ENCODE measurements around the gene TLR8. TPM values are rescaled to one million over a fixed set of nuclear protein-coding genes. Genes with fewer than 3 reads are reported as not detected.

Gene TLR8
- total RNA-seq, 5 donors from 2014 or later (not counting 1 experiment from before 2014, with no cell fraction given), result not detected

DNA sequence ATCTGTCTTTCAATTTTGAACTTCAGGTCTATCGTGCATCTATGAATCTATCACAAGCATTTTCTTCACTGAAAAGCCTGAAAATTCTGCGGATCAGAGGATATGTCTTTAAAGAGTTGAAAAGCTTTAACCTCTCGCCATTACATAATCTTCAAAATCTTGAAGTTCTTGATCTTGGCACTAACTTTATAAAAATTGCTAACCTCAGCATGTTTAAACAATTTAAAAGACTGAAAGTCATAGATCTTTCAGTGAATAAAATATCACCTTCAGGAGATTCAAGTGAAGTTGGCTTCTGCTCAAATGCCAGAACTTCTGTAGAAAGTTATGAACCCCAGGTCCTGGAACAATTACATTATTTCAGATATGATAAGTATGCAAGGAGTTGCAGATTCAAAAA is 19.9 kb upstream of the TLR8 start:
- Histone ChIP-seq H3K36me3 (ENCODE audit: control insufficient read depth in 2 of 2, extremely low read depth in 1 of 2, insufficient read depth in 1 of 2, low read length in 1 of 2) (no peaks in the 10 kb centered on the region), H3K4me3 (ENCODE audit: control insufficient read depth in 1 of 2, extremely low read depth in 1 of 2, low read length in 1 of 2) (no peak overlapping the region), H3K27me3 (replicated peaks in 1 of 2; ENCODE audit: control insufficient read depth in 2 of 2, extremely low read depth in 1 of 2, insufficient read depth in 2 of 2, low read length in 1 of 2) (no peaks in the 10 kb centered on the region), H3K27ac (ENCODE audit: low read length) (no peak overlapping the region), H3K4me1 (ENCODE audit: control insufficient read depth in 1 of 2, extremely low read depth in 1 of 2, insufficient read depth in 2 of 2, low read length in 2 of 2) (peaks cover 6 to 11% of the 10 kb centered on the region in 2 experiments), H3K9me3 (no peaks in the 10 kb centered on the region)
- peaks cover 5 to 37% of the 10 kb centered on the region in 2 donors for H3K27me3 Mint-ChIP-seq
- CTCF ChIA-PET, result interaction anchor here in 1 of 2 donors (0.6 kb wide), 1 partner anchor 490 kb away, joined by 3 read pairs; no protein-coding TSS in a partner anchor
- H3K27ac Mint-ChIP-seq, result no peak overlapping the region
- DNase-seq, result no peak
- WGBS (ENCODE audit: insufficient coverage), result no CpG with 5 or more reads among the region's 3 CpGs
- H3K9me3 Mint-ChIP-seq, result peaks cover 0 to 4% (median 0%) of the 10 kb centered on the region in 3 donors
- H3K4me3 Mint-ChIP-seq, result no peak overlapping the region
- POLR2A ChIA-PET, result interaction anchor here in 1 of 2 donors (0.6 kb wide), 1 partner anchor 1174 kb away, joined by 3 read pairs; no protein-coding TSS in a partner anchor
- H3K4me1 Mint-ChIP-seq, result peaks cover 15 to 23% (median 17%) of the 10 kb centered on the region in 3 donors
- H3K36me3 Mint-ChIP-seq, result no peaks in the 10 kb centered on the region
- ATAC-seq (replicated peaks in 1 of 4), result no peak

DNA sequence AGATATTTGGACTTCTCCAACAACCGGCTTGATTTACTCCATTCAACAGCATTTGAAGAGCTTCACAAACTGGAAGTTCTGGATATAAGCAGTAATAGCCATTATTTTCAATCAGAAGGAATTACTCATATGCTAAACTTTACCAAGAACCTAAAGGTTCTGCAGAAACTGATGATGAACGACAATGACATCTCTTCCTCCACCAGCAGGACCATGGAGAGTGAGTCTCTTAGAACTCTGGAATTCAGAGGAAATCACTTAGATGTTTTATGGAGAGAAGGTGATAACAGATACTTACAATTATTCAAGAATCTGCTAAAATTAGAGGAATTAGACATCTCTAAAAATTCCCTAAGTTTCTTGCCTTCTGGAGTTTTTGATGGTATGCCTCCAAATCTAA is 19.3 kb upstream of the TLR8 start:
- Mint-ChIP-seq H3K27me3 (peaks cover under 1 to 33% of the 10 kb centered on the region in 2 donors), H3K9me3 (peaks cover 0 to 4% (median 0%) of the 10 kb centered on the region in 3 donors), H3K27ac (no peak overlapping the region), H3K4me1 (peaks cover 17 to 21% (median 20%) of the 10 kb centered on the region in 3 donors), H3K4me3 (no peak overlapping the region), H3K36me3 (no peaks in the 10 kb centered on the region)
- Histone ChIP-seq H3K27ac (ENCODE audit: low read length) (no peak overlapping the region), H3K9me3 (no peaks in the 10 kb centered on the region), H3K27me3 (replicated peaks in 1 of 2; ENCODE audit: control insufficient read depth in 2 of 2, extremely low read depth in 1 of 2, insufficient read depth in 2 of 2, low read length in 1 of 2) (no peaks in the 10 kb centered on the region), H3K36me3 (ENCODE audit: control insufficient read depth in 2 of 2, extremely low read depth in 1 of 2, insufficient read depth in 1 of 2, low read length in 1 of 2) (no peaks in the 10 kb centered on the region), H3K4me3 (ENCODE audit: control insufficient read depth in 1 of 2, extremely low read depth in 1 of 2, low read length in 1 of 2) (no peak overlapping the region), H3K4me1 (ENCODE audit: control insufficient read depth in 1 of 2, extremely low read depth in 1 of 2, insufficient read depth in 2 of 2, low read length in 2 of 2) (peaks cover 6 to 11% of the 10 kb centered on the region in 2 experiments)
- CTCF ChIA-PET, result interaction anchor here in 1 of 2 donors (0.6 kb wide), 1 partner anchor 489 kb away, joined by 3 read pairs; no protein-coding TSS in a partner anchor
- ATAC-seq (replicated peaks in 1 of 4), result no peak
- no peak for DNase-seq
- POLR2A ChIA-PET, result no interaction called here
- no CpG with 5 or more reads among the region's 2 CpGs for WGBS (ENCODE audit: insufficient coverage)

DNA sequence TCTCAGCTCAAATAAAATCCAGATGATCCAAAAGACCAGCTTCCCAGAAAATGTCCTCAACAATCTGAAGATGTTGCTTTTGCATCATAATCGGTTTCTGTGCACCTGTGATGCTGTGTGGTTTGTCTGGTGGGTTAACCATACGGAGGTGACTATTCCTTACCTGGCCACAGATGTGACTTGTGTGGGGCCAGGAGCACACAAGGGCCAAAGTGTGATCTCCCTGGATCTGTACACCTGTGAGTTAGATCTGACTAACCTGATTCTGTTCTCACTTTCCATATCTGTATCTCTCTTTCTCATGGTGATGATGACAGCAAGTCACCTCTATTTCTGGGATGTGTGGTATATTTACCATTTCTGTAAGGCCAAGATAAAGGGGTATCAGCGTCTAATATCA is 18.7 kb upstream of the TLR8 start:
- Mint-ChIP-seq H3K9me3 (peaks cover 0 to 4% (median 0%) of the 10 kb centered on the region in 3 donors), H3K4me3 (no peak overlapping the region), H3K27ac (no peak overlapping the region), H3K4me1 (peaks cover 19 to 28% (median 24%) of the 10 kb centered on the region in 3 donors), H3K27me3 (peaks cover 0 to 33% of the 10 kb centered on the region in 2 donors), H3K36me3 (no peaks in the 10 kb centered on the region)
- H3K4me3 ChIP-seq (ENCODE audit: control insufficient read depth in 1 of 2, extremely low read depth in 1 of 2, low read length in 1 of 2), result no peak overlapping the region
- ChIA-PET POLR2A (no interaction called here), CTCF (no interaction called here)
- no peaks in the 10 kb centered on the region for H3K27me3 ChIP-seq (replicated peaks in 1 of 2; ENCODE audit: control insufficient read depth in 2 of 2, extremely low read depth in 1 of 2, insufficient read depth in 2 of 2, low read length in 1 of 2)
- no CpG with 5 or more reads among the region's 3 CpGs for WGBS (ENCODE audit: insufficient coverage)
- no peaks in the 10 kb centered on the region for H3K36me3 ChIP-seq (ENCODE audit: control insufficient read depth in 2 of 2, extremely low read depth in 1 of 2, insufficient read depth in 1 of 2, low read length in 1 of 2)
- ATAC-seq (replicated peaks in 1 of 4) (no peak), DNase-seq (no peak)
- H3K27ac ChIP-seq (ENCODE audit: low read length), result no peak overlapping the region
- peaks cover 6 to 11% of the 10 kb centered on the region in 2 experiments for H3K4me1 ChIP-seq (ENCODE audit: control insufficient read depth in 1 of 2, extremely low read depth in 1 of 2, insufficient read depth in 2 of 2, low read length in 2 of 2)
- H3K9me3 ChIP-seq, result no peaks in the 10 kb centered on the region

DNA sequence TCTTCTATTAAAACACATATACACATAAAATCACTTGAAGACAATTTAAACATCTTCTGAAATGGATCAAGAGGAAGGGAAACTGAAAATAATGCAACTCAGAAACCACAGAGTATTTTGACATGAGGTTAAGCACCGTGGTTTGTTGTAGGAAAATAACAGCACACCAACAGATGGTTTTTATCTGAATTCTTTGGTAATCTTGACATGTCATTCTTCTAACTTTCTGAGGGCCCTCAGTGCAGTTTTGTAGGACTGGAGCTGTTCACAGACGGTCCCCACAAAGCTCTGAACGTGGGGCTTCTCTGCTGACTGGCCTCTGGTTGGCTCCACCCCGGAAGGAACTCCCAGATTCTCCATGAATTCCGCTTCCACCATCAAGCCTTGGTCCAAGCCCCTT is 16.0 kb upstream of the TLR8 start:
- Histone ChIP-seq H3K9me3 (no peaks in the 10 kb centered on the region), H3K27ac (ENCODE audit: low read length) (no peak overlapping the region), H3K4me1 (ENCODE audit: control insufficient read depth in 1 of 2, extremely low read depth in 1 of 2, insufficient read depth in 2 of 2, low read length in 2 of 2) (peaks cover 6 to 11% of the 10 kb centered on the region in 2 experiments), H3K27me3 (replicated peaks in 1 of 2; ENCODE audit: control insufficient read depth in 2 of 2, extremely low read depth in 1 of 2, insufficient read depth in 2 of 2, low read length in 1 of 2) (no peaks in the 10 kb centered on the region), H3K36me3 (ENCODE audit: control insufficient read depth in 2 of 2, extremely low read depth in 1 of 2, insufficient read depth in 1 of 2, low read length in 1 of 2) (no peaks in the 10 kb centered on the region), H3K4me3 (ENCODE audit: control insufficient read depth in 1 of 2, extremely low read depth in 1 of 2, low read length in 1 of 2) (no peak overlapping the region)
- POLR2A ChIA-PET, result no interaction called here
- Mint-ChIP-seq H3K9me3 (no peaks in the 10 kb centered on the region), H3K27ac (peak overlapping the region; percentile 49 to 71), H3K27me3 (peaks cover 0 to 27% of the 10 kb centered on the region in 2 donors), H3K36me3 (no peaks in the 10 kb centered on the region), H3K4me1 (peaks cover 22 to 37% (median 24%) of the 10 kb centered on the region in 3 donors), H3K4me3 (no peak overlapping the region)
- ATAC-seq (replicated peaks in 1 of 4) (peak in 1 of 4 experiments; percentile 36), DNase-seq (no peak)
- 0% methylated on average over 1 of the region's 5 CpGs for WGBS (ENCODE audit: insufficient coverage)
- CTCF ChIA-PET, result no interaction called here

DNA sequence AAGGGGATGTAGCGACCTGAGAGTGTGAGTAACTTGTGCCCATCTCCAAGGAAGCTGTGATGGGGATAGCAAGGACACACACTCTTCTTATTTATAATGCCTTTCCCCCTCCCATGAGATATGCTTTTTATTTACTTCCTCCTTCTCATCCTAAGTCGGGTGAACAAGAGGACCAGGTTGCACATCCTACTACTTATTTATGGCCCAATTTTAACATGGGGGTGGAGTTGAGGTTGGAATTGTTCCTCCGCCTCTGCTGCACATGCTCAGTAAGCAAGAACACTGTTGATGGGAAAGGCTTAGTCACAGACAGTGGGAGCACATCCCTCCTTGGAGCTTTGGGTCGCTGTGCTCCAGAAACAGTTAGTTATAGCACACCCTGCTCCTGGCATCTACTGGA is 15.2 kb upstream of the TLR8 start:
- no peaks in the 10 kb centered on the region for H3K9me3 Mint-ChIP-seq
- ATAC-seq (replicated peaks in 1 of 4) (no peak), DNase-seq (no peak)
- Histone ChIP-seq H3K4me1 (ENCODE audit: control insufficient read depth in 1 of 2, extremely low read depth in 1 of 2, insufficient read depth in 2 of 2, low read length in 2 of 2) (peaks cover 6 to 11% of the 10 kb centered on the region in 2 experiments), H3K4me3 (ENCODE audit: control insufficient read depth in 1 of 2, extremely low read depth in 1 of 2, low read length in 1 of 2) (no peak overlapping the region), H3K27me3 (replicated peaks in 1 of 2; ENCODE audit: control insufficient read depth in 2 of 2, extremely low read depth in 1 of 2, insufficient read depth in 2 of 2, low read length in 1 of 2) (no peaks in the 10 kb centered on the region), H3K9me3 (no peaks in the 10 kb centered on the region), H3K27ac (ENCODE audit: low read length) (no peak overlapping the region), H3K36me3 (ENCODE audit: control insufficient read depth in 2 of 2, extremely low read depth in 1 of 2, insufficient read depth in 1 of 2, low read length in 1 of 2) (no peaks in the 10 kb centered on the region)
- H3K27ac Mint-ChIP-seq, result no peak overlapping the region
- no peaks in the 10 kb centered on the region for H3K36me3 Mint-ChIP-seq
- peaks cover 22 to 37% (median 24%) of the 10 kb centered on the region in 3 donors for H3K4me1 Mint-ChIP-seq
- CTCF ChIA-PET, result interaction anchor here in 1 of 2 donors (0.6 to 0.7 kb wide), 2 partner anchors 8 to 54 kb away, joined by 3 read pairs; no protein-coding TSS in a partner anchor
- POLR2A ChIA-PET, result no interaction called here
- no CpG with 5 or more reads among the region's 4 CpGs for WGBS (ENCODE audit: insufficient coverage)
- no peak overlapping the region for H3K4me3 Mint-ChIP-seq
- H3K27me3 Mint-ChIP-seq, result peaks cover 0 to 20% of the 10 kb centered on the region in 2 donors

DNA sequence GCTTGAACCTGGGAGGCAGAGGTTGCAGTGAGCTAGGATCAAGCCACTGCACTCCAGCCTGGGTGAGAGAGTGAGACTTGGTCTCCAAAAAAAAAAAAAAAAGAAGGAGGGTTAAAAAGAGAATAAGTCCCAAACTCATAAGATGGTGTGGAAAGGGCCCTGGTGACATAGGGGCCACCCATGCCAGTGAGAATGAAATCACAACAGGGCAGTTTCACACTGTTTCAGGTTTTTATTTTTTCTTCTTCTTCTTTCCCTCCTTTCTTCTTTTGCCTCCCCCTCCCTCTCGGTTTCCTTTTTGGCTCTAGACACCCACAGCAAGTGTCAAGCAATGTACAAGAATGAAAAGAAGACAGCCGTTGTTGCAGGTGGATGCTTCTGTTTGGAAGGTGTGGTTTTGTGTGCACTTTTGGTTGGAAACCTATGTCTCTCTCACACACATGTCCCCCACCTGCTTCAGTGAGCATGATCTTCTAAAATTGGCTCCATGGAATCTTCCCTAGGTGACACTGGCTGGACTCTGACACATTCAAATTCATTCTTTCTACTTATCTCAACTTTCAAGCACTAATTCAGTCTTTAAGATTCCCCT is 14.4 kb upstream of the TLR8 start:
- peaks cover 6 to 11% of the 10 kb centered on the region in 2 experiments for H3K4me1 ChIP-seq (ENCODE audit: control insufficient read depth in 1 of 2, extremely low read depth in 1 of 2, insufficient read depth in 2 of 2, low read length in 2 of 2)
- DNase-seq, result no peak
- no CpG with 5 or more reads among the region's 2 CpGs for WGBS (ENCODE audit: insufficient coverage)
- no peaks in the 10 kb centered on the region for H3K36me3 ChIP-seq (ENCODE audit: control insufficient read depth in 2 of 2, extremely low read depth in 1 of 2, insufficient read depth in 1 of 2, low read length in 1 of 2)
- Mint-ChIP-seq H3K4me3 (peak overlapping the region in 1 of 3 donors; percentile 34), H3K27ac (no peak overlapping the region), H3K9me3 (no peaks in the 10 kb centered on the region), H3K36me3 (no peaks in the 10 kb centered on the region), H3K4me1 (peaks cover 22 to 37% (median 24%) of the 10 kb centered on the region in 3 donors), H3K27me3 (peaks cover 0 to 21% of the 10 kb centered on the region in 2 donors)
- H3K27me3 ChIP-seq (replicated peaks in 1 of 2; ENCODE audit: control insufficient read depth in 2 of 2, extremely low read depth in 1 of 2, insufficient read depth in 2 of 2, low read length in 1 of 2), result no peaks in the 10 kb centered on the region
- ATAC-seq (replicated peaks in 1 of 4), result no peak
- H3K9me3 ChIP-seq, result no peaks in the 10 kb centered on the region
- no peak overlapping the region for H3K27ac ChIP-seq (ENCODE audit: low read length)
- H3K4me3 ChIP-seq (ENCODE audit: control insufficient read depth in 1 of 2, extremely low read depth in 1 of 2, low read length in 1 of 2), result no peak overlapping the region
- ChIA-PET CTCF (interaction anchor here in 1 of 2 donors (0.6 to 0.7 kb wide), 2 partner anchors 9 to 53 kb away, joined by 3 read pairs; no protein-coding TSS in a partner anchor), POLR2A (no interaction called here)
